ENCODE data around the gene FUT2. TPM values are rescaled to one million over a fixed set of nuclear protein-coding genes. Genes with fewer than 3 reads are reported as not detected.

Gene FUT2
- total and polyA plus RNA-seq, 2 of the 13 experiments (the other 11 are each of a cell fraction or from before 2014, with no cell fraction given): 0.07 TPM; not detected in 1

- DNase-seq (ENCODE audit: low spot score): no peak
- Histone ChIP-seq H3K36me3 (replicated peaks in 1 of 2; ENCODE audit: control insufficient read depth in 1 of 2, insufficient read depth in 2 of 2, low read length in 2 of 2) (no peaks in the 10 kb centered on the region), H3K4me1 (ENCODE audit: insufficient read depth, low read length) (peaks cover 13% of the 10 kb centered on the region), H2AFZ (ENCODE audit: low read length) (no peak overlapping the region), H3K9me3 (ENCODE audit: low read length) (no peaks in the 10 kb centered on the region), H3K4me2 (ENCODE audit: low read depth, low read length) (no peak overlapping the region), H3K27me3 (ENCODE audit: control insufficient read depth in 1 of 2, insufficient read depth in 2 of 2, low read length in 2 of 2) (no peaks in the 10 kb centered on the region), H3K9ac (ENCODE audit: insufficient read depth, low read depth, low read length) (no peak overlapping the region), H3K4me3 (replicated peaks in 1 of 3; ENCODE audit: insufficient read depth in 1 of 3, low read depth in 2 of 3, low read length in 3 of 3) (no peak overlapping the region), H3K27ac (ENCODE audit: extremely low read length, insufficient read depth, low read length) (no peak overlapping the region), H4K20me1 (ENCODE audit: insufficient read depth, low read length) (no peaks in the 10 kb centered on the region), H3K79me2 (ENCODE audit: insufficient read depth, low read length) (no peaks in the 10 kb centered on the region)
- in situ Hi-C loops (cut with HindIII; ENCODE audit: extremely low pct_ligation_motif_present, low pct_unique_long_range_greater_than_20kb): no loop called here
- BruUV-seq (replicated peaks): no TSS peak
- ATAC-seq: no peak
- no peak for TF ChIP-seq ZNF431 (CRISPR knock-in tag; IDR thresholded peaks at IDR 0.05; ENCODE audit: borderline replicate concordance, low read depth)
- TF ChIP-seq ZNF749 (CRISPR knock-in tag; IDR thresholded peaks at IDR 0.05; ENCODE audit: borderline replicate concordance): no peak
- TF ChIP-seq MTERF4 (CRISPR knock-in tag; IDR thresholded peaks at IDR 0.05): no peak
- no peak for TF ChIP-seq ZNF557 (CRISPR knock-in tag; IDR thresholded peaks at IDR 0.05)
- no peak for TF ChIP-seq KLF12 (CRISPR knock-in tag; IDR thresholded peaks at IDR 0.05; ENCODE audit: borderline replicate concordance)
- no peak for TF ChIP-seq NR2F6 (IDR thresholded peaks at IDR 0.05)
- no peak for TF ChIP-seq NR2F6 (CRISPR knock-in tag; IDR thresholded peaks at IDR 0.05)
- TF ChIP-seq HMG20B (CRISPR knock-in tag; conservative IDR thresholded peaks at IDR 0.05): no peak
- no peak for TF ChIP-seq YEATS2 (CRISPR knock-in tag; IDR thresholded peaks at IDR 0.05; ENCODE audit: borderline replicate concordance)
- no peak for TF ChIP-seq FLYWCH1 (CRISPR knock-in tag; IDR thresholded peaks at IDR 0.05)
- no peak for TF ChIP-seq ISX (CRISPR knock-in tag; conservative IDR thresholded peaks at IDR 0.05)
- TF ChIP-seq ZC3H4 (CRISPR knock-in tag; IDR thresholded peaks at IDR 0.05; ENCODE audit: borderline replicate concordance): no peak
- TF ChIP-seq CHD2 (IDR thresholded peaks at IDR 0.05; ENCODE audit: low read depth, low read length): no peak
- no peak for TF ChIP-seq RFX3 (CRISPR knock-in tag; IDR thresholded peaks at IDR 0.05)
- WGBS (ENCODE audit: low lambda C conversion rate): 89% methylated on average over 33 of the region's 77 CpGs
- FAIRE-seq: no peak
- intact Hi-C loops (cut with micrococcal nuclease; ENCODE audit: unreplicated experiment): no loop called here
- POLR2A ChIA-PET: no interaction called here
- CTCF ChIA-PET (ENCODE audit: low intra/inter-chr PET ratio, low total read pairs): no interaction called here
Observed at GRCh38 chr19:48728911-48729664, 33.3 kb downstream of the FUT2 start.
